Stimulated activated CD8-positive, alpha-beta memory T cell treated with anti-CD3 and anti-CD28 coated beads, Interleukin-4, amount 100 ng/mL, for 24 hours (primary cell): ENCODE data around the gene KYNU.
"Not testable (repeated sequence)": the region's sequence is repeated elsewhere in the genome, so short reads cannot be mapped to it uniquely, and the experiment has no call there.

Source experiments
- DNase-seq: peaks from one replicate; pipeline ENCODE4 v3.0.0-alpha.2; 2020; ENCODE audit warnings: low read depth

KYNU gene

DNA sequence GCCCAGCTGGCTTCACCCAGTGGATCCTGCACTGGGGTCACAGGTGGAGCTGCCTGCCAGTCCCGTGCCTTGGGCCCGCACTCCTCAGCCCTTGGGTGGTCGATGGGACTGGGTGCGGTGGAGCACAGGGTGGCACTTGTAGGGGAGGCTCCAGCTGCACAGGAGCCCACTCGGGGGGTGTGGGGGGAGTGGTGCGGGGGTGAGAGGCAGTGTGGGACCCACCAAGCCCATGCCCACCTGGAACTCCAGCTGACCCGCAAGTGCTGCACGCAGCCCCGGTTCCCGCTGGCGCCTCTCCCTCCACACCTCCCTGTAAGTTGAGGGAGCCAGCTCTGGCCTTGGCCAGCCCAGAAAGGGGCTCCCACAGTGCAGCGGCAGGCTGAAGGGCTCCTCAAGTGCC, 212.1 kb downstream of the KYNU start:
- not testable (repeated sequence) for DNase-seq
